HG02610 (cell line): ENCODE measurements around the gene ENO1.

Experiments used
- ATAC-seq: cut with Tn5 transposase; IDR thresholded peaks from one replicate; pipeline ENCODE4 v1.9.1; 2021; ENCODE audit warnings: mild to moderate bottlenecking, moderate library complexity; ENCODE audit not compliant: unreplicated experiment

The ENO1 gene

GRCh38 chr1:8814865-8815264 lies 63.6 kb downstream of the ENO1 start:
- no peak for ATAC-seq

- ATAC-seq = no peak
Observed at GRCh38 chr1:8813991-8814390, 64.5 kb downstream of the ENO1 start.

GRCh38 chr1:8813016-8813763 lies 65.3 kb downstream of the ENO1 start:
- ATAC-seq = no peak

- ATAC-seq = no peak
Observed at GRCh38 chr1:8812081-8812480, 66.4 kb downstream of the ENO1 start.
